ENCODE data around the gene PODNL1. TPM values are rescaled to one million over a fixed set of nuclear protein-coding genes. Genes with fewer than 3 reads are reported as not detected.

The PODNL1 gene
- total and polyA plus RNA-seq, 2 of the 8 experiments (the other 6 are each of a cell fraction or from before 2014, with no cell fraction given), result 1.0 to 1.5 TPM

DNA sequence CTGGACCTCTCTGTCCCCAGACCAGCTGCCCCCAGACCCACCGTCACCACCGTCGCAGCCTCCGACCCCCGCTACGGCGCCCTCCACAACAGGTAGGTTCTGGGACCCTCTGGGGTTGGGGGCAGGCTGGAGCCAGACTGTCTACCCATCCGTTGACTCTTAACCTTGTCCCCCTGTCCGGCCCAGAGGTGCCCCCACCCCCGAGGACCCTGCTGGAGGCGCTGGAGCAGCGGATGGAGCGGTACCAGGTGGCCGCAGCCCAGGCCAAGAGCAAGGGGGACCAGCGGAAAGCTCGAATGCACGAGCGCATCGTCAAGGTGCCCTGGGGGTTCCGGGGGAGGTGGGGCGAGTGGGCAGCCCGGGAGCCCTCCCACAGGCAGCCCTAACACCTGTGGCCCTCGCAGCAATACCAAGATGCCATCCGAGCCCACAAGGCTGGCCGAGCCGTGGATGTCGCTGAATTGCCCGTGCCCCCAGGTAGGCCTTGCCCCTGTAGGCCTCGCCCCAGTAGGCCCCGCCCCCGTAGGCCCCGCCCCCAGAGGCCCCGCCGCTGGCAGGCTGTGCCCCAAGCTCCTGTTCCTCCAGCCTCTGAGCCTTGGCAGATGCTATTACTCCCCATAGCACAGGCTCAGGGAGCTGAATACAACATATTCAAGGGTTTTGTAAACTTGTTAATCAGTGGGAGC lies 19.3 kb downstream of the PODNL1 start:
- CTCF ChIA-PET (ENCODE audit: partially characterized antibody), result interaction anchor here (1.0 to 1.3 kb wide), 3 partner anchors 8 to 124 kb away, joined by 3 to 6 read pairs (median 4); no protein-coding TSS in a partner anchor
- TF ChIP-seq POLR2AphosphoS5 (IDR thresholded peaks at IDR 0.05; ENCODE audit: low read depth, low read length) (no peak), JUN (IDR thresholded peaks at IDR 0.05; ENCODE audit: low read depth, low read length) (no peak)

More for the DNA sequence above, 19.3 kb downstream of the PODNL1 start:
- H2BK5ac ChIP-seq (ENCODE audit: low read depth, low read length), result no peak overlapping the region
- H2BK120ac ChIP-seq (replicated peaks; ENCODE audit: low read depth, low read length), result no peak overlapping the region
- POLR2A ChIA-PET (ENCODE audit: partially characterized antibody), result interaction anchor here (1.1 to 1.3 kb wide), 6 partner anchors 8 to 124 kb away, joined by 3 to 5 read pairs (median 3); no protein-coding TSS in a partner anchor
- H3K14ac ChIP-seq (ENCODE audit: insufficient read length), result no peak overlapping the region
- no peaks in the 10 kb centered on the region for H3K23me2 ChIP-seq (ENCODE audit: low read depth, low read length)
- H3K79me2 ChIP-seq (ENCODE audit: control insufficient read depth in 1 of 2, insufficient read depth in 2 of 2, low read length in 2 of 2), result no peaks in the 10 kb centered on the region
- no peak overlapping the region for H2BK12ac ChIP-seq (ENCODE audit: low read depth, low read length)
- no peak overlapping the region for H3K9ac ChIP-seq (replicated peaks in 1 of 4; ENCODE audit: extremely low read depth in 1 of 4, low read depth in 3 of 4, low read length in 3 of 4)
- no peak overlapping the region for H4K5ac ChIP-seq (ENCODE audit: insufficient read length, low read depth, low read length)
- no peak overlapping the region for H3K18ac ChIP-seq (ENCODE audit: extremely low read depth, low read length)
- FAIRE-seq (no peak), DNase-seq (ENCODE audit: low read depth in 1 of 2, low spot score in 2 of 2) (peak in 1 of 2 experiments; percentile 64)
- H2AK5ac ChIP-seq (ENCODE audit: low read depth, low read length), result no peak overlapping the region
- H3K79me1 ChIP-seq (ENCODE audit: low read depth, low read length), result no peaks in the 10 kb centered on the region
- no peak overlapping the region for H4K8ac ChIP-seq (ENCODE audit: extremely low read depth, insufficient read depth, low read length)
- H2AFZ ChIP-seq (ENCODE audit: low read length), result no peak overlapping the region
- no peak overlapping the region for H3K23ac ChIP-seq (ENCODE audit: insufficient read length)
- no peak overlapping the region for H2BK20ac ChIP-seq (ENCODE audit: low read length)
- no peak overlapping the region for H4K91ac ChIP-seq (replicated peaks; ENCODE audit: insufficient read length, low read length)
- WGBS, 2 experiments (ENCODE audit: extremely low coverage in 1 of 2, insufficient coverage in 1 of 2, insufficient read length in 1 of 2, insufficient replicate concordance in 2 of 2, low coverage in 1 of 2, low lambda C conversion rate in 2 of 2, missing lambda C conversion rate in 1 of 2), result 96% methylated on average over 4 of the region's 34 CpGs; no CpG with 5 or more reads in 1 of the 2 experiments
- H3K27me3 ChIP-seq (replicated peaks in 1 of 4; ENCODE audit: control insufficient read depth in 3 of 4, extremely low read depth in 1 of 4, insufficient read depth in 3 of 4, low read length in 3 of 4), result no peaks in the 10 kb centered on the region
- H3K4ac ChIP-seq (replicated peaks; ENCODE audit: insufficient read length, low read depth, low read length), result no peak overlapping the region
- no peaks in the 10 kb centered on the region for H3K4me1 ChIP-seq (replicated peaks in 1 of 4; ENCODE audit: control insufficient read depth in 3 of 4, insufficient read depth in 4 of 4, low read length in 3 of 4)
- H3K4me3 ChIP-seq (ENCODE audit: extremely low read depth in 1 of 4, insufficient read depth in 2 of 4, low read depth in 3 of 4, low read length in 4 of 4), result no peak overlapping the region
- no peak overlapping the region for H3K27ac ChIP-seq (ENCODE audit: low read depth, low read length)
- no peak overlapping the region for H3K4me2 ChIP-seq (ENCODE audit: insufficient read depth in 1 of 2, low read depth in 2 of 2, low read length in 2 of 2)
- no peak overlapping the region for H2BK15ac ChIP-seq (ENCODE audit: low read length)
- peaks cover 9 to 10% of the 10 kb centered on the region in 2 experiments for H3K9me3 ChIP-seq (ENCODE audit: insufficient read depth in 2 of 2, low read depth in 1 of 2, low read length in 1 of 2)
- peaks cover 9 to 44% (median 37%) of the 10 kb centered on the region in 4 experiments for H3K36me3 ChIP-seq (ENCODE audit: control insufficient read depth in 2 of 4, insufficient read depth in 4 of 4, low read length in 3 of 4)
- peaks cover 0 to 3% of the 10 kb centered on the region in 2 experiments for H4K20me1 ChIP-seq (replicated peaks in 1 of 2; ENCODE audit: control insufficient read depth in 1 of 2, insufficient read depth in 2 of 2, low read length in 2 of 2)
- no peak overlapping the region for H3K56ac ChIP-seq (replicated peaks; ENCODE audit: insufficient read length, low read depth, low read length)

Data from H1 (cell line).